T-helper 22 cell (primary cell): ENCODE results near the gene LSP1.

Experiments used
- DNase-seq: peaks from one replicate; pipeline ENCODE4 v3.0.0-alpha.2; 2020; ENCODE audit warnings: low read depth

LSP1 gene

DNA sequence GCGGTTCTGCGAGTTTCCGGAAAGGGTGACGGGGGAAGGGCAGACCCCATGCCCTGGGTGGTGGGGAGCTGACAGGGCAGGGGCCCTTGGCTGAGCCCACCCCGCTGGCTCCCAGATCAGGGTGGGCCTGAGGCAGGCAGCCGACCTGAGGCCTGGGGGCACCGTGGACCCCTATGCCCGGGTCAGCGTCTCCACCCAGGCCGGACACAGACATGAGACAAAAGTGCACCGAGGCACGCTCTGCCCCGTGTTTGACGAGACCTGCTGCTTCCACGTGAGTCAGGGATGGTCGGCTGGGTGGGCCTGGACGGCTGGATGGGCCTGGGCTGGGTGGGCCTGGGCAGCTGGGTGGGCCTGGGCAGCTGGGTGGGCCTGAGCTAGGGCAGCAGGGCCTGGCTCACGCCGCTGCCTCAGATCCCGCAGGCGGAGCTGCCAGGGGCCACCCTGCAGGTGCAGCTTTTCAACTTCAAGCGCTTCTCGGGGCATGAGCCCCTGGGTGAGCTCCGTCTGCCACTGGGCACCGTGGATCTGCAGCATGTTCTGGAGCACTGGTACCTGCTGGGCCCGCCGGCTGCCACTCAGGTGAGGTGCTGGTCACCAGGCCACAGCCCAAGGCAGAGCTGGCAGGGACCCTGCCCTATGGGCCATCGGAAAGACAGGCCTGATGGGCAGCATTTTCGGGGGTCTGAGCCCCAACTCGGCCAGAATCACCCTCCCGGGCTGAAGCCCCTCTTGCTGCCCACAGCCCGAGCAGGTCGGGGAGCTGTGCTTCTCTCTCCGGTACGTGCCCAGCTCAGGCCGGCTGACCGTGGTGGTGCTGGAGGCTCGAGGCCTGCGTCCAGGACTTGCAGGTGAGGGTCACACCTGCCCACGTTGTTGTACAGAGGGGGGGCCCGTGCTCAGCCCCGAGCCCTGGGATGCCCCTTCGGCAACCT is 16.6 kb upstream of the LSP1 start:
- DNase-seq, result no peak

DNA sequence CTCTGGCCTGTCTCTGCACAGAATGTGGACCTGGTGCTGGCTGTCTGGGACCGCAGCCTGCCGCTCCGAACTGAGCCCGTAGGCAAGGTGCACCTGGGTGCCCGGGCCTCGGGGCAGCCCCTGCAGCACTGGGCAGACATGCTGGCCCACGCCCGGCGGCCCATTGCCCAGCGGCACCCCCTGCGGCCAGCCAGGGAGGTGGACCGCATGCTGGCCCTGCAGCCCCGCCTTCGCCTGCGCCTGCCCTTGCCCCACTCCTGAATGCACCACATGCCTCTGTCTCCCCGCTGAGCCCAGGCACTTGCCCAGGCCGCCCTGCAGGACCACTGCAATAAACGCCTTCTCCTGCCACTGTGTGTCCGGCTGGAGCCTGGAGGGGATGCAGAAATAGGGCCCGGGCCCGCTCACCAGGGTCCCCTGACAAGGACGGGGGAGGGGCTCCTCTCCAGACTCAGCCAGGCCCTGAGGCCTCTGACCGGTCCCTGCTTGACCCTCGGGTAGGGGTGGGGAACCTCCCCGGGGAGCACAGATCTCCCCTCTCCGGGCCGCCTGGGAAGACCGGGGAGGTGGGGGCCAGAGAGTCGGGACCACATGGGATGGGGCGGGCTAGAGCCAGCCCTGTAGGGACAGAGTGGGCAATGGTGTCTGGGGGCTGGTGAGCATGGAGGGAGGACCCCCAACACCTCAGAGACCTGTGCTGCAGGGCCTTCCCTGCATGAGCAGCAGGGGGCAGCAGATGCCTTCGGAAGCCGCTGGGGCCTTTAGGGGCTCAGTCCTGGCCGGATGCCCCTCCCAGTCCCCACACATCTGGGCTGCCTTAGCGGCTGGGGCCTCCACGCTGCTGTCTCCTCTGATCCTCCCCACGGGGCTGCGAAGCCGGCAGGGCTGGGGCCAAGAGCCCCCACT is 15.5 kb upstream of the LSP1 start:
- DNase-seq, result peak; percentile 43

DNA sequence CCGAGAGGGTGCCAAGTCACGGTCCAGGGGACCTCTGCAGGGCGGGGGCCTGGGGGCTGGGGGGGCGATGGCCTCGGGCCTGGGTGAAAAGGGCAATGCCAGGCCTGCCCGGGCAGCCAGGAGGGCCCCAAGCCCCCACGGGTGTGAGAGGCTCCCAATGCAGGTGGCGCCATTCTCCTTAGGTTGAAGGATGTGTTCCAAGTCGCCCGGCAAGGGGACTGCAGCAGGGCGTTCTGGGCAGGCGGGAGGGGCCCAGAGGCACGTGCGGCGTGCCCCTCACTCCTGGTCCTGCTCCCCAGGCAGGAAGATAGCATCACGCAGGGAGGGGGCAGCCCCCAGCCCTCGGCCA is 14.8 kb upstream of the LSP1 start:
- no peak for DNase-seq

DNA sequence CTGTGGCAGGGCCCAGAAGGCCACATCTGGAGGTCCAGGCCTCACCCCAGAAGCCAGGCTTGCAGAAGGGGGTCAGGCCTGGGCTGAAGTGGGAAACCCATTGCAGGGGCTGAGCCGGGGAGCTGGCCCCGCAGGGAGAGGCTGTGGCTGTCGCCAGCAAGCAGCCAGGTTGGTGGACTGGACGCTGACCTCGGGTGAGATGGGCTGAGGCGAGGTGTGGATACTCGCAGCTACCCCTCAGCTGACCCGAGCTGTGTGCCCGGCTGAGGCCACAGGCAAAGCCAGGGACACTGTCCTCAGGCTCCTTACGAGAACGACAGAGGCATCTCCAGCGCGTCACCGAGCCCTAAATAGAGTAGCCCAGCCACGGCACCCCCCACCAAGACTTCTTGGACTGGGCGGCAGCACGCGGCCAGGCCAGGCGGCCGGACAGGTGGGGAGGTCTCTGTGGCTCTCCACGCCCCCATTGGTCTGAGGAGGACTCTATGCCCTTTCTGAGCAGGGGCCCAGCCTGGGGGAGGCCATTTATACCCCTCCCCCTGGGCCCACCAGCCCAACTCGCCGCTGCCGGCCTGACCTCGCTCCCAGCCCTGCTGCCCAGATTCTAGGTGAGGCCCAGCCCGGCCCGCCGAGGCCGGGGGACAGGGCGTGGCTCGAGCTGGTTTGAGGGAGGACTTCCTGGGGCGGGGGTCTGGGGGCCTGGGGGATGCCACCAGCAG is 14.3 kb upstream of the LSP1 start, which contains the start of gene TNNI2:
TNNI2 (plus strand) TSS at position 556 of the 719 bp plus-strand sequence. CDS start 716 bp downstream, outside the sequence.
- no peak for DNase-seq

DNA sequence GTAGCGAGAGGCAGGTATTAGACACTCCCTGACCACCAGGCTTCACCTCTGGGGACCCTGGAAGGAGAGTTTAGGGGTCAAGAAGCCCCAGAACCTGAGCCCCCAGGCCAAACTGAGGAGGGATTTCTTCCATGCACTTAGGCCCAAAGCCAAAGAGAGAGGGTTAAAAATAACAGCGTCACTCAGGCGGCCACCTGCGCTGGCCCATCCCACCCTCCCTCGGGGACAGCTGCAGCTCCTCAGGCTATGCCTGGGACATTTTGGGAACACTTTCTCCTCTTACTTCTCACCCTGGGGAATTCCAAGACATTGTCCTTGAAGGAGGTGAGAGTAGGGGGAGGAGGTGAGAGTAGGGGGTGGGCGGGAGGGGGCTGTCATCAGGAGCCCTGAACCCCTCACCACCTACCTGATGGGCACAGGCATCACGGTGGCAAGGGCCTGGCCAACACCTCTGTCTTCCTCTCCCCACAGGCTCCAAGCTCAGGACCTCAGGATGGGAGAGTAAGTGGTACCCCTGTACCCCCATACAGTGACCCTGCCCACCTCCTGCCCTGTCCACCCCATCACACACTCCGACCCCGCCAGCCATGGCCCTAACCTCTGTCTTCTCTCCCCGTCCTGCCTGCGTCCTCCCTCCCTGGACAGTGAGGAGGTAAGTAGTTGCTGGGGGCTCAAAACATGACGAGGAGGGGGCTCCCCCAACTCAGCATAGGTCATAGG is 13.5 kb upstream of the LSP1 start:
- DNase-seq, result no peak

DNA sequence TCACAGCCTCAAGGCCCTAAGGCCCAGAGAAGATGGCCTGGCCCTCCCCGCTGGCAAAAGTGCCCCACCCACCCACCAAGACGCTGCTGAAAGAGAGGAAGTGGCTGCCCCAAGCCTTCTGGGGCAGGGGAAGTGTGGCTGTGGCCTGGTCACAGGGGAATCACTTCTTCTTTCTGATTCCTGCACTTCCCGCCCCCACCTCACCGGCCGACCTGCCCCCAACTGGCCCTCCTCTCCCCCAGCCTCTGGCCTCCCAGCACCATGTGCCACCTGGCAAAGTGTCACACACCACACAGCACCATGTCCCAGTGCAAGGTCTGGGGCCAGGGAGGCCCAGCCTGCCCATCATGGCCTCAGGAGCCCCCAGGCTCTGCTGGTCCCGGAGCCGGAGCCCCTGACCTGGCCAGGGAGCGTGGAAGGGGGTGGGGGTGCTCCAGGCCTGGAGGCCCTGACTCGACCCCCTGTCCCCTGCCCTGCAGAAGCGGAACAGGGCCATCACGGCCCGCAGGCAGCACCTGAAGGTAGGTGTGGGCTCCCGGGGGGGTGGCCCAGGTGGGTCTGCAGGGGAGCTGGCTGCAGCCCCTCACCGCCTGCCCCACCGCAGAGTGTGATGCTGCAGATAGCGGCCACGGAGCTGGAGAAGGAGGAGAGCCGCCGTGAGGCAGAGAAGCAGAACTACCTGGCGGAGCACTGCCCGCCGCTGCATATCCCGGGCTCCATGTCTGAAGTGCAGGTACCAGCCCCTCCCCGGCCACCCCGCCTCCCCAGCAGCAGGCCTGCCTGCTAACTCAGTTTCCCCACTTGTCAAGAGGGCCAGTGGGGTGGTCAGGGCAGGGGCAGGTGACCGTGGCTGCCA is 12.7 kb upstream of the LSP1 start:
- DNase-seq, result no peak

DNA sequence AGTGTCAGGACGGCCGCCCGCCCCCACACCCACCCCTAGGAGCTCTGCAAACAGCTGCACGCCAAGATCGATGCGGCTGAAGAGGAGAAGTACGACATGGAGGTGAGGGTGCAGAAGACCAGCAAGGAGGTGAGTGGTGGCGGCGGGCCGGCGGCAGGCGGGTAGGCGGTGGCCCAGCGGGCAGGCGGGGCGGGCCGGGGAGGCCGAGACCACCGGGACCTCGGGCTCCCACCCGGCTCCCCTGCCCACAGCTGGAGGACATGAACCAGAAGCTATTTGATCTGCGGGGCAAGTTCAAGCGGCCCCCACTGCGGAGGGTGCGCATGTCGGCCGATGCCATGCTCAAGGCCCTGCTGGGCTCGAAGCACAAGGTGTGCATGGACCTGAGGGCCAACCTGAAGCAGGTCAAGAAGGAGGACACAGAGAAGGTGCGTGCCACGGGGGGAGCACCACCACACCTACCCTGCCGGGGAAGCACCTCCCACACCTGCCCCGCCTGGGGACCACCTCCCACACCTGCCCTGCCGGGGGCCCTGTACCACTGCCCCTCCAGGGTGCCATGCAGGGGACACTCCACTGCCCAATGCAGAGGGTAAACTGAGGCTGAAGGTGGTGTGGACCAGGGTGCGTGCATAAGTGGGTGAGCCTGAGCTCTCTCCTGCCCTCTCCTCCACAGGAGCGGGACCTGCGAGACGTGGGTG is 12.0 kb upstream of the LSP1 start:
- no peak for DNase-seq

DNA sequence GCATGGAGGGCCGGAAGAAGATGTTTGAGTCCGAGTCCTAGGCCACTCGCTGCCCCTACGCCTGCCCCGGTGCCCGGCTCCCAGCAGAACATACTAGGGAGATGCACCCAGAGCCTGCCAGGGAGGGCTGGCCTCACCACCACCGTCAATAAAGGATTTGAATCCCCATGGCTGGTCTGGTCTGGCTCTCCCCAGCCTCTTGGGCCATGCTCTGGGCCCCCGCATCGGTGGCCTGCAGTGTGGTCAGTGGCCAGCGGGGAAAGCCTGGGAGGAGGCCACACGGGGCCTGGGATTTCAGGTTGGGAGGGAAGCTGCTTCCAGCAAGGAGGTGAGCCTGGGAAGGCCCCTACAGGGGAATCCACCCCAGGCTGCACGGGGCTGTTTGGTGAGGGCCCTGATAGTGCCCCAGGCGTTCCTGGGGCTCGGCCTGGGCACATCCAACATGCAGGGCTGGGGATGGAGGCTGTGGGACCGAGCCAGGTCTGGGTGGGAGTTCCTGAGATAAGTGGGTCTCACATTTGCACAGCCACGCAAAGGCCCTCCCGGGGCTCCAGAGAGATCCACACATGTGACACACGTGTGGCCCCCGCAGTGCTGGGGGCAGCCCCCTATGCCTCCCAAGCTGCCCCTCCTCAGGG is 11.3 kb upstream of the LSP1 start:
- DNase-seq, result no peak

DNA sequence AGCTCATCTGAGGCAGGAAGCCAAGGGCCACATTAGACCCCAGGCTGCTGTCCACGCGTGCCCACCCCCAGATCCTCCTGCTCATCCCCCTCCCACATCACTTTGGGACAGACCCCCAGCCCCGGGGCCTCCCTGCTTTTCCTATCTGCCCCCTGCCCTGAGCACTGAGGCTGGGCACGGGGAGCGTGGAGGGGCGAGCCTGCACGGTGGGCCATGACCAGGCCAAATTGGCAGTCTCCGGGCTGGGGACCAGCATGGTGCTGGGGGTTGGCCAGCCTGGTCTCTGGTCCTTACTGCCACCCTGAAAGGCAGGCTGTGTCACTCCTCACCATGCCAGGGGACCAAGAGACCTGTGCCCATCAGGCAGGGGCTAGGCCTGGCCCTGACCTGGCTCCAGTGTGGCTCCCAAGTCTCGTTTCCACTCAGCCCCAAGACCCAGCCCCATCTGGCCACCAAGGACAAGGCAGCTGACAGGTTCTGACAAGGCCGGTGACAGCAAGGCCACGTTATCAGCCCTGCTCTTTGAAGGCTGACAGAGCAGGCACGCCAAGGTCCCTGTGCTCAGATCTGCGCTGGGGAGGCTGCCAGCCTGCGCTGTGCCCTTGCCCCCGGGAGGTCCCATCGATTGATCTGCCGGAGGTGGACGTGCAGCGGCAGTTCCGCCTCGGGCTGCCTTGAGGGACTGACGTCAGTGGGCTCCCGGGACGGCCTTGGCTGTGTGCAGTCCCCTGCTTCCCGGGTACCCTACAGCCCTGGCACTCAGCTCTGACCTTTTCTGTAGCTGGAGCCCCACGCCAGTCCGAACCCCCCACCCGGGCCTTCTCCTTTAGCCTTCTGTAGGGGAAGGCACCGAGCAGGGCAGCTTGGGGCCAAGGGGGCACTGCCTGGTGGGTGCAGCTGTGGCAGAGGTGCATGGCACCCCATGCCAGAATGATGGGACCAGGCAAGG is 10.5 kb upstream of the LSP1 start:
- DNase-seq, result no peak

DNA sequence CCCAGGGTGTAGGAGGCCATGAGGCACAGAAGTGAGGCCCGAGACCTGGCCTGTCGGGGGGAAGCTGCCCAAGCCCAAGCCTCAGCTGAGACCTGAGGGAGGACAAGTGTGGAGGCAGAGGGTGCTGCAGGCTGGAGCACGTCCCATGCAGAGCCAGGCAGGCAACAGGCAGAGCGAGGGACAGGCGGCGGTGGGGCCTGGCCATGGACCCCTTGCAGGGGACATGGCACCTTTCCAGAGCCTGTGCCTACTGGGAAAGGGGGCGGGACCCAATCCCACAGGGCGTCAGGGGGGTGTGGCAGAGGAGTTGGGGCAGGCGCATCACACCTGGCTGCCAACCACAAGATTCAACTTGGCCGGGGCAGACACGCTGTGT is 9.8 kb upstream of the LSP1 start:
- no peak for DNase-seq

DNA sequence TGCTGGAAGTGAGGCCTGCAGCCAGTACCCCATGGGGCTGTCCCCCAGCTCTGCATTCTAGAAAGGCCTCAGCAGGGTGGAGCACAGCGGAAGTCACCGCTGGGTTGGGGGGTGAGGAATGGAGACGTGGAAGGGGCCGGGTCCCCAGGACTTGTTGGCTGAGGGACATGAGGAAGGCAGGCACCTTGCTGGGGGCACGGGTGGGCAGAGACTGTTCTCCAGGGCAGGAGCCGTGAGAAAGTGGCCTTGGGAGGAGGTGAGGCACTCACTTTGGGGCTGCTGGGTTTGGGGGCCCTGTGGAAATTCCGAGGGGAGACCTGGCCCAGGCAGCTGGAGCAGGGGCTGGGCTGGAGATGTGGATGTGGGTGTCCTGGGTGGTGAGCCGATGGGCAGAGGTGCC is 9.1 kb upstream of the LSP1 start:
- DNase-seq, result no peak

DNA sequence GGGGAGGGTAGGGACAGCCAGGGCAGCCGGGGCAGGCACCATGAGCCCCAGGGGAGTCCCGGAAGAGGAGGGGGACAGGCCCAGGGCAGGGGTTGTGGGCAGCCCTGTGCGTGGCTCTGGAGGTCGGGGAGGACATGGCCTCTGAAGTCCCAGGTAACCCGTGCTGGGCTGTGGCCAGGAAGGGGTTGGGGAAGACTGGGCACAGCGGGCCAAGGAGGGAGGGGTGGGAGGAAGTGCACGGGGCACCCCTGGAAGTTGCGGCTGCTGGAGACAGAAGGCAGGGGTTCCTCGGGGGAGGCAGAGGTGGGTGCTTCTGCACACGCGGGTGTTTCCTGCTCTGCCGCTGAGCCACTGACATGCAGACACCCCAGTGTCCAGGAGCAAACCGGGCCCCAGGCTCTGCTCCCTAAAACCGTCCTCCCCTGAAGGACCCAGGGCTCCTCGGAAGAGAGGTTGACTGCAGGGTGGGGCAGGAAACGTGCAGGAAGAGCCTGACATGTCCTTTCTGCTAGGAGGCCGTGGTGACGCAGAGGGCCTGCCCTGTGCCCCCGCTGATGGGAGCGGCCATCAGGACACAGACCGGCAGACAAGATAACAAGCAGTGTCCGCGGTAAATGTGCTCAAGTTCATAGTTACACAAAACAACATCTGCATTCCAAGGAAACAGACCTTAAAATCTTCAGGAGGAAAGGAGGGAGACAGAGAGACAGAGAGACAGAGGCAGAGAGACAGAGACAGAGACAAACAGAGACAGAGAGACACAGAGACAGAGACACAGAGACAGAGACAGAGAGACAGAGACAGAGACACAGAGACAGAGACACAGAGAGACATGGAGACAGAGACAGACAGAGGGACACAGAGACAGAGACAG is 8.4 kb upstream of the LSP1 start:
- DNase-seq, result no peak

DNA sequence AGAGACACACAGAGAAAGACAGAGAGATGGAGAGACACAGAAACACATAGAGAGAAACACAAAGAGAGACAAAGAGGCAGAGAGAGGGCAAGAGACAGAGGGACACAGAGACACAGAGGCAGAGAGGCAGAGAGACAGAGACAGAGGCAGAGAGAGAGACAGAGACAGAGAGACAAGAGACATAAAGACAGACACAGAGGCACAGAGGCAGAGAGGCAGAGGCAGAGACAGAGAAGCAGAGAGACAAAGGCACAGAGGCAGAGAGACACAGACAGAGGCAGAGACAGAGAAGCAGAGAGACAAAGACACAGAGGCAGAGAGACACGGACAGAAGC is 7.8 kb upstream of the LSP1 start:
- no peak for DNase-seq

DNA sequence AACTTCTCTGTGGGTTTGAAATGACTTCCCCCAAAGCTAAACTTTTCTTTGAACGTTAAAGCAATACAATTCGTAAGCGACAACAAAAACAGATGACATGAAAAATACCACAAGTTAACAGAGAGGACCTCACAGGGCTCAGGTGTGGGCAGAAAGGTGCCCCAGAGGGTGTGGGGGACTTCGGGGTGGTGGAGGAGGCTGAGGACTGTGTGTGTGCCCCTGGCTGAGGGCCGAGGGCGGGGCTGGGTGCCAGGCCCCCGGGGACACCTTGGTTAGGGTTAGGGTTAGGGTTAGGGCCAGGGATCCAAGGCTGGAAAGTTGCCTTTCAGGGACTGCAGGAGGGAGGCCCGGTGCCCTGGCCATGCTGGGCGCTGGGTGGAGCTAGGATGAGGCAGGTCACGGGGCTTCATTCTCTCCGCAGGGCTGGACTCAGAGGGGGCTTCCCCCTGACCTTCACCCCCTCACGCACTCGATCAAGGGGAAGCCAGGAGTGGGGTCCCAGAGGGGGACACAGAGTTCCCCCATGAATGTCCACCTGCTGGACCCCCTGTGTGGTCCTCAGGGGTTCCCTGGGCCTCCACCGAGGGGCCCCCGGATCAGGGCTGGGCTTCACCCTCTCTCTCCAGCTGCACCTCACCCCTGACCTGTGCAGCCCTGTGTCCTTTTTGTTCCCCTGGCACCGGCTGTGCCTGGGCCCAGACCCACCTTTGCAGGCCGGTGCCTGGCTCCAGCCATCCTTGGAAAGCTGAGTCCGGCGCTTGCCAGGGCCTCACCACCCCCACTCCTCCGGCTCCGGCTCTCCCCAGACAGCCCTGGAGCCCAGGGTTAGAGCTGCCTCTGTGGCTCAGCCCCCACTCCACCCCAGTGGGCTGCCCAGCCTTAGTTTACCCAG is 7.1 kb upstream of the LSP1 start:
- peak; percentile 23 for DNase-seq

DNA sequence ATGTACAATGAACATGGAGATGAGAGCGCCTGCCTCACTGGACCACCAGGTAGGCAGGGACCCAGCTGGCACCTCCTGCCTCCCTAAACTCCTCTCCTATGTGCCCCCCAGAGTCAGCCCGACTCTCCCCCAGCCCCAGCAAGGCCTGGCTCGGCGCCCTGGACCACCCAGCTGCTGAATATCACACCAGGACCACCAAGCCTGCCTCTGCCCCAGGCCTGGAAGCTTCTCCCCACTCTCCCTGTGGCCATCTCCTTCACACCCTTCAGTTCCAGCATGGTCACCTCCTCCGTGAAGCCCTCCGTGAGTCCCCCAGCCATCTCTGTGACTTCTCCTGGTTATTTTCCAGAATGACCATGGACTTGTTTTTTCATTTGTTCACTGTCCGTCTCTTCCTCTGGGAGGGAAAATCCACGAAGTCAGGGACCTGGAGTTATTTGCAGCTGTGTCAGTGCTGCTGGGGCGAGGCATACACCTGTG is 6.4 kb upstream of the LSP1 start:
- DNase-seq, result no peak

DNA sequence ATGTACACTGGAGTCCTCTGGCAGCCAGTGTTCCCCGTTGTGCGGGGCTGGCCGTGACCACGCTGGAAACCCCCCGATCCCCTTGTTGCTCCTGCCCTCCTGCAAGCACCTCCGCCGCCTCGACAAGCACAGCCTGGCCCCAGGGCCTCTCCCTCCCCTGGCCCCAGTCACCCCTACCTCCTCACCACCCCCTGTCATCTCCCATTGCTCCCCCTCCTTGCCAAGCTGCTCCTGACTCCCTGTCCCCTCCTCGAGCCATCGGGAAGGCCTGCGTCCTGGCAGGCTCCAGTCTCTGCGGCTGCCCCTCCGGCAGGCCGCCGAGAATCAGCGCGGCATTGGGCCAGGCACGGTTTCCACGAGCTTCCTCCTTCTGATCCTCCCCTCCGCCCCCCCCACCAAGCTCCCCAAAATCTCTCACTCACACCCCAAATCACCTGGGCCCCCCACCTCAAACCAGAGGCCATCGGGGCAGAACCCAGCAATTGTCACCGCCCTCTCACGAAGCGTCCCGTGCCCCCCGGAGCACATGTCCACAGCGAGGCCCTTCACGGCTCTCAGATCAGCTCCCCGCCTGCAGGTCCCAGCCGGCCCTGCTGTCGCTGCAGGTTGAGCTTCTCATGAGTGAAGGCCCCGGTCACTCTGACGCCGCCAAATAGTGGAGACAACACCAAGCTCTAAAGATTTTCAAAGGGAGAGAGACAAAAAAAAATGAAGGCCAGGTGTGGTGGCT is 5.7 kb upstream of the LSP1 start:
- DNase-seq, result no peak
